ENCODE results near the gene AGMO.
A peak's percentile ranks its signal among the peaks of the same experiment; 100 is the strongest.

The AGMO gene

DNA sequence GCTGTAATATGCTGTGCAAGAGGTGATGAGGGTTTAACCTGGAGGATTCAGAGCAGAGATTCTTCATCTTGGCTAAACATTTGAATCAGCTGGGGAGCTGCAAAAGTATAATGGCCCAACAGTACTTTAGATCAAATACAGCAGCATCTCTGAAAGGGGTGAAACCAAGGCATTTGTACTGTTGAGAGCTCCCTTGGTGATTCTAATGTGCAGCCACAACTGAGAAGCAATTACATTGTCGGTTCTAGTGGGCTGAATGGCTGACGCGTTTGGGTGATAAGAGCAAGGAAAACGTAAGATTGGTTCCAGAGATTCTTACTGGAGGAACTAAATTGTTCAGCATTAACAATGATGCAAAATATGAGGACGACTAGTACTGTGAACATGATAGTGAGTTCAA is 269.7 kb downstream of the AGMO start:
- Histone ChIP-seq H2BK12ac (ENCODE audit: low read length) (no peak overlapping the region), H3K79me1 (ENCODE audit: low read depth, low read length) (no peaks in the 10 kb centered on the region), H3K14ac (ENCODE audit: low read length) (no peak overlapping the region), H2BK5ac (ENCODE audit: low read length) (no peak overlapping the region), H3K27ac (replicated peaks; ENCODE audit: low read length) (no peak overlapping the region), H3K27me3 (ENCODE audit: control insufficient read depth in 3 of 3, insufficient read depth in 3 of 3, low read depth in 1 of 3, low read length in 3 of 3) (no peaks in the 10 kb centered on the region), H2BK120ac (ENCODE audit: low read depth, low read length) (no peak overlapping the region), H3K18ac (ENCODE audit: low read length) (no peak overlapping the region), H3K36me3 (replicated peaks in 1 of 2; ENCODE audit: control insufficient read depth in 2 of 2, insufficient read depth in 2 of 2, low read length in 2 of 2) (no peaks in the 10 kb centered on the region), H4K91ac (ENCODE audit: low read depth, low read length, poor library complexity) (no peak overlapping the region), H3K23ac (ENCODE audit: low read depth, low read length, poor library complexity) (no peak overlapping the region), H2AFZ (ENCODE audit: low read length) (peak overlapping the region; percentile 27), H2AK5ac (ENCODE audit: low read depth, low read length) (no peak overlapping the region), H3K9ac (ENCODE audit: low read depth, low read length, poor library complexity) (no peak overlapping the region), H3K4me1 (ENCODE audit: control insufficient read depth in 2 of 2, insufficient read depth in 1 of 2, low read depth in 1 of 2, low read length in 2 of 2) (no peaks in the 10 kb centered on the region), H3K4ac (ENCODE audit: low read length) (no peak overlapping the region), H3K4me3 (ENCODE audit: low read length in 2 of 2) (no peak overlapping the region), H3K4me2 (ENCODE audit: insufficient read depth, low read length, poor library complexity, severe bottlenecking) (no peak overlapping the region), H4K8ac (ENCODE audit: low read depth, low read length) (no peak overlapping the region), H3K9me3 (replicated peaks in 1 of 2; ENCODE audit: control insufficient read depth in 2 of 2, insufficient read depth in 1 of 2, low read depth in 1 of 2, low read length in 2 of 2) (no peaks in the 10 kb centered on the region), H2BK15ac (ENCODE audit: low read length) (no peak overlapping the region)
- no CpG with 5 or more reads among the region's 5 CpGs for WGBS, 2 donors (ENCODE audit: extremely low coverage in 2 of 2, insufficient read length in 2 of 2, insufficient replicate concordance in 1 of 2)
- no peak for DNase-seq (ENCODE audit: low spot score)

DNA sequence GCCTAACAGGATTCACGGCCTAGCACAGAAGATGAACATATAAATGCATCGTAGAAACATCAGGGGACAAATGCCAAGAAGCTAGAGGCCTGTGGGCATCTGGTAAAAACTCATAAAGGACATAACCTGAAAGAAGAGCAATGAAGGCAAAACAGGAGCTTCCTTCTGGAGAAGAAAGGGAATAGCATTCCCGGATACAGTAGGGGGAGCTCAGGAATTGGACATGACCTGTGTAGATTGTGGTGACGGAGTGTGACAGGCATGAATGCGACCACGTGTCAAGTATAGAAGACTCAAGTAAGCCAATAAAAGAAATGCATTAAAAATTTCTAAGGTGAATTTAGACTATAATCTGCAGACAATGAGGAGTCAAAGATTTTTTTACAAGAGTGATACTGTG is 270.1 kb downstream of the AGMO start:
- no peak overlapping the region for H3K18ac ChIP-seq (ENCODE audit: low read length)
- no peak overlapping the region for H2BK15ac ChIP-seq (ENCODE audit: low read length)
- no peak overlapping the region for H2BK5ac ChIP-seq (ENCODE audit: low read length)
- no CpG with 5 or more reads among the region's 6 CpGs for WGBS, 2 donors (ENCODE audit: extremely low coverage in 2 of 2, insufficient read length in 2 of 2, insufficient replicate concordance in 1 of 2)
- H2AK5ac ChIP-seq (ENCODE audit: low read depth, low read length), result no peak overlapping the region
- H2BK120ac ChIP-seq (ENCODE audit: low read depth, low read length), result no peak overlapping the region
- H3K4me1 ChIP-seq (ENCODE audit: control insufficient read depth in 2 of 2, insufficient read depth in 1 of 2, low read depth in 1 of 2, low read length in 2 of 2), result no peaks in the 10 kb centered on the region
- H3K9ac ChIP-seq (ENCODE audit: low read depth, low read length, poor library complexity), result no peak overlapping the region
- no peak for DNase-seq (ENCODE audit: low spot score)
- H2AFZ ChIP-seq (ENCODE audit: low read length), result peak overlapping the region; percentile 27
- no peaks in the 10 kb centered on the region for H3K9me3 ChIP-seq (replicated peaks in 1 of 2; ENCODE audit: control insufficient read depth in 2 of 2, insufficient read depth in 1 of 2, low read depth in 1 of 2, low read length in 2 of 2)
- H4K91ac ChIP-seq (ENCODE audit: low read depth, low read length, poor library complexity), result no peak overlapping the region
- H3K4me2 ChIP-seq (ENCODE audit: insufficient read depth, low read length, poor library complexity, severe bottlenecking), result no peak overlapping the region
- H3K4me3 ChIP-seq (ENCODE audit: low read length in 2 of 2), result no peak overlapping the region
- no peak overlapping the region for H3K27ac ChIP-seq (replicated peaks; ENCODE audit: low read length)
- H3K36me3 ChIP-seq (replicated peaks in 1 of 2; ENCODE audit: control insufficient read depth in 2 of 2, insufficient read depth in 2 of 2, low read length in 2 of 2), result no peaks in the 10 kb centered on the region
- no peak overlapping the region for H4K8ac ChIP-seq (ENCODE audit: low read depth, low read length)
- H3K79me1 ChIP-seq (ENCODE audit: low read depth, low read length), result no peaks in the 10 kb centered on the region
- H3K14ac ChIP-seq (ENCODE audit: low read length), result no peak overlapping the region
- no peak overlapping the region for H2BK12ac ChIP-seq (ENCODE audit: low read length)
- no peak overlapping the region for H3K23ac ChIP-seq (ENCODE audit: low read depth, low read length, poor library complexity)
- H3K4ac ChIP-seq (ENCODE audit: low read length), result no peak overlapping the region
- H3K27me3 ChIP-seq (ENCODE audit: control insufficient read depth in 3 of 3, insufficient read depth in 3 of 3, low read depth in 1 of 3, low read length in 3 of 3), result no peaks in the 10 kb centered on the region

DNA sequence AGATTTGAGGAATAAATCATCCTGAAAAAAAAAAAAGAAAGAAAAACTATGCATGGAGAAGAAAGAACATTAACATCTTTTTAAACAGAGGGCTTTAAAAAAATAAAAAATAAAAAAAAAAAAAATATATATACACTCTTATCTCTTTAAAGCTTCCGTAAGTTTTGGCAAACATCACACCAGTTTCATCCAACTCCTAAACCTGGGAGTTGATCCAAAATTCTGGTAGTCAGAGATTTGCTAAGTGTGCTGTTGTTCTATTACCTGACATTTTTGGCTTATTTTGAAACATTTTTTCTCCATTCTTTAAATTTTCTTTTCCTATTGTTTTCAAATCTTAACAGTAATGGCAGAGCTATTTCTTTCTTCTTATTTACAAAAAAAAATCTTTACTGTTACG is 273.1 kb downstream of the AGMO start:
- Histone ChIP-seq H3K4me3 (ENCODE audit: low read length in 2 of 2) (no peak overlapping the region), H3K14ac (ENCODE audit: low read length) (no peak overlapping the region), H3K4ac (ENCODE audit: low read length) (no peak overlapping the region), H3K23ac (ENCODE audit: low read depth, low read length, poor library complexity) (no peak overlapping the region), H2AFZ (ENCODE audit: low read length) (no peak overlapping the region), H3K27me3 (ENCODE audit: control insufficient read depth in 3 of 3, insufficient read depth in 3 of 3, low read depth in 1 of 3, low read length in 3 of 3) (no peaks in the 10 kb centered on the region), H3K9me3 (replicated peaks in 1 of 2; ENCODE audit: control insufficient read depth in 2 of 2, insufficient read depth in 1 of 2, low read depth in 1 of 2, low read length in 2 of 2) (no peaks in the 10 kb centered on the region), H3K18ac (ENCODE audit: low read length) (no peak overlapping the region), H3K4me1 (ENCODE audit: control insufficient read depth in 2 of 2, insufficient read depth in 1 of 2, low read depth in 1 of 2, low read length in 2 of 2) (no peaks in the 10 kb centered on the region), H3K36me3 (replicated peaks in 1 of 2; ENCODE audit: control insufficient read depth in 2 of 2, insufficient read depth in 2 of 2, low read length in 2 of 2) (no peaks in the 10 kb centered on the region), H2AK5ac (ENCODE audit: low read depth, low read length) (no peak overlapping the region), H4K8ac (ENCODE audit: low read depth, low read length) (no peak overlapping the region), H3K79me1 (ENCODE audit: low read depth, low read length) (no peaks in the 10 kb centered on the region), H2BK120ac (ENCODE audit: low read depth, low read length) (no peak overlapping the region), H3K9ac (ENCODE audit: low read depth, low read length, poor library complexity) (no peak overlapping the region), H2BK15ac (ENCODE audit: low read length) (no peak overlapping the region), H2BK12ac (ENCODE audit: low read length) (no peak overlapping the region), H3K4me2 (ENCODE audit: insufficient read depth, low read length, poor library complexity, severe bottlenecking) (no peak overlapping the region), H2BK5ac (ENCODE audit: low read length) (no peak overlapping the region), H3K27ac (replicated peaks; ENCODE audit: low read length) (no peak overlapping the region), H4K91ac (ENCODE audit: low read depth, low read length, poor library complexity) (no peak overlapping the region)
- DNase-seq (ENCODE audit: low spot score), result no peak
- 100% methylated on average over 1 of the region's 2 CpGs; no CpG with 5 or more reads in 1 of the 2 donors for whole genome bisulfite sequencing, 2 donors (ENCODE audit: extremely low coverage in 2 of 2, insufficient read length in 2 of 2, insufficient replicate concordance in 1 of 2)

DNA sequence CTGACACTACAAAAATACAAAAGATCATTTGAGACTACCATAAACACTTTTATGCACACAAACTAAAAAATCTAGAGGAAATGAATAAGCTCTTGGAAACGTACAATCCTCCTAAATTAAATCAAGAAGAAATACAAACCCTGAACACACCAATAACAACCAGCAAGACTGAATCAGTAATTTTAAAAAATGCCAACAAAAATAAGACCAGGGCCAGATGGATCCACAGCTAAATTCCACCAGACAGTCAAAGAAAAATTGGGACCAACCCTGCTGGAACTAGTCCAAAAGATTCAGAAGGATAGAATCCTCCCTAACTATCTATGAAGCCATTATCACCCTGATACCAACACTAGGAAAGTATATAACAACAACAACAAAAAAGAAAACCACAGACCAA is 277.4 kb downstream of the AGMO start:
- H3K36me3 ChIP-seq (replicated peaks in 1 of 2; ENCODE audit: control insufficient read depth in 2 of 2, insufficient read depth in 2 of 2, low read length in 2 of 2), result no peaks in the 10 kb centered on the region
- H2AFZ ChIP-seq (ENCODE audit: low read length), result no peak overlapping the region
- H2BK120ac ChIP-seq (ENCODE audit: low read depth, low read length), result no peak overlapping the region
- H3K4me3 ChIP-seq (ENCODE audit: low read length in 2 of 2), result no peak overlapping the region
- no peaks in the 10 kb centered on the region for H3K79me1 ChIP-seq (ENCODE audit: low read depth, low read length)
- H3K14ac ChIP-seq (ENCODE audit: low read length), result no peak overlapping the region
- H3K18ac ChIP-seq (ENCODE audit: low read length), result no peak overlapping the region
- no peaks in the 10 kb centered on the region for H3K27me3 ChIP-seq (ENCODE audit: control insufficient read depth in 3 of 3, insufficient read depth in 3 of 3, low read depth in 1 of 3, low read length in 3 of 3)
- DNase-seq (ENCODE audit: low spot score), result no peak
- peaks cover 2% of the 10 kb centered on the region in 2 donors for H3K4me1 ChIP-seq (ENCODE audit: control insufficient read depth in 2 of 2, insufficient read depth in 1 of 2, low read depth in 1 of 2, low read length in 2 of 2)
- no peak overlapping the region for H3K27ac ChIP-seq (replicated peaks; ENCODE audit: low read length)
- H2BK5ac ChIP-seq (ENCODE audit: low read length), result no peak overlapping the region
- H4K8ac ChIP-seq (ENCODE audit: low read depth, low read length), result no peak overlapping the region
- H3K23ac ChIP-seq (ENCODE audit: low read depth, low read length, poor library complexity), result no peak overlapping the region
- H3K4ac ChIP-seq (ENCODE audit: low read length), result no peak overlapping the region
- no peak overlapping the region for H3K4me2 ChIP-seq (ENCODE audit: insufficient read depth, low read length, poor library complexity, severe bottlenecking)
- H3K9me3 ChIP-seq (replicated peaks in 1 of 2; ENCODE audit: control insufficient read depth in 2 of 2, insufficient read depth in 1 of 2, low read depth in 1 of 2, low read length in 2 of 2), result no peaks in the 10 kb centered on the region
- H2AK5ac ChIP-seq (ENCODE audit: low read depth, low read length), result no peak overlapping the region
- H3K9ac ChIP-seq (ENCODE audit: low read depth, low read length, poor library complexity), result no peak overlapping the region
- H2BK15ac ChIP-seq (ENCODE audit: low read length), result no peak overlapping the region
- no peak overlapping the region for H4K91ac ChIP-seq (ENCODE audit: low read depth, low read length, poor library complexity)
- no CpG with 5 or more reads among the region's 1 CpG for WGBS, 2 donors (ENCODE audit: extremely low coverage in 2 of 2, insufficient read length in 2 of 2, insufficient replicate concordance in 1 of 2)
- H2BK12ac ChIP-seq (ENCODE audit: low read length), result no peak overlapping the region
